Measurements from ENCODE around the gene SMAD3.
"Not testable (repeated sequence)": the region's sequence is repeated elsewhere in the genome, so short reads cannot be mapped to it uniquely, and the experiment has no call there.

The SMAD3 gene

DNA sequence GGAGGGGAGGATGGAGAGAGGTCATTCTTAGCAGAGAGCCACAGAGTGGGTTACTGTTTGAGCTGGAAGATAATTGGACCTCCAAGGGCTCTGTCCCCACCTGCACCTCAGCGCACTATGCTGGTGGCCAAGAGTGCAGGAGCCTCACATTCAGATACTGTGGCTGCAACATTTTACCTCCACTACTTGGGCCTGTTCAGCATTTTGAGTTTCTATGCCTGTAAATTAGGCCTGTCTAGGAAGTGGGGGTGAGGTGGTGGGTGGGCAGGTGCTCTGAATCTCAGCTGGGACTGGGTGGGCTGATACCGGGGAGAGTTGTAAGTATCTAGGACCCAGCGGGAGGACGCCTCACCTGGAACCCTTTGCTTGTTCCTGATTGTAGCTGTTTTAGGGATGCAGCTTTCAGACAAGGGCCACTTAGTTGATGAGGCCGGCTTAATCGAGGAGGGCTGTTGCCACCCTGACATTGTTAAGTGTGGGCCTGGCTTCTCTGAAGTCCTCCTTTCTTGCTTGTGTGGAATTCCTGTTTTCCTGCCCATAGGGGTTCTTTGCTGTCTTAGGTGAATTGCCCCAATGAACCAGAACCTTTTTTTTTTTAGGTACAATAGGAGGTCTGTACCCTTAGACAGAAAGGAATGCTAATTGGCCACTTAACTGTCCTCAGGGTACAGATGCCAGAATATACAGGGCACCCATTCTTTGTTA, 83.8 kb downstream of the SMAD3 start:
- no peak for DNase-seq

DNA sequence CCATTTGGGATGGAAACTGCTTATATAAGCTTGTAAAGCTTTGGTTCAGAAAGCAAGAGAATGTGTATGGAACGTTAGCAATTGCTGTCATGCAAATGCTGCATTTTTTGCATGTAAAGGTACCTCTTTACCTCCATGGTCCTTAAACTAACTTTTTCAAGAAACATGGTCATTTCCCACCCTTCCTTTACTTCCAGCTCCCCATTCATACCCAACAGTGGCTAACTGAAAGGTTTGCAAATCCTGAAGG, 84.3 kb downstream of the SMAD3 start:
- no peak for DNase-seq

- no peak for DNase-seq
Measured at GRCh38 chr15:67150023-67150860, 84.8 kb downstream of the SMAD3 start.

DNA sequence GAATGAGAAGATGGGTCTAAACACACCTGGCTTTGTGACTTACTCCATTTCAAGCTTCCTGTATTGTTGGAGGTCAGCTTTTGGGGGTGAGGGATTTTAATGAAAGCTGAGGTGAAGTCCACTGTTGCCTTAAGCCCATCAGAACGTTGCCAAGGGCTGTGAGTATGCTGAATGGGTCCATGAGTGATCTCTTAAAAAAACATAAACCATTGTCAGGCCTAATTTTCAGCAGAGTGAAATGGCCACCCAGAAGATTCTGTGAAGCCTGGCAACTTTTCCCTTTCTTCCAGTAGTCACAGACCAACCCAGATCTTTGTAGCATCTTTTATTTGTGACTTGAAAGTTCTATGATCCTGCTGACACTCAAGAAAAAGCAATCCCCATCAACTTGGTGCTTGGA, 87.0 kb downstream of the SMAD3 start:
- DNase-seq: no peak

DNA sequence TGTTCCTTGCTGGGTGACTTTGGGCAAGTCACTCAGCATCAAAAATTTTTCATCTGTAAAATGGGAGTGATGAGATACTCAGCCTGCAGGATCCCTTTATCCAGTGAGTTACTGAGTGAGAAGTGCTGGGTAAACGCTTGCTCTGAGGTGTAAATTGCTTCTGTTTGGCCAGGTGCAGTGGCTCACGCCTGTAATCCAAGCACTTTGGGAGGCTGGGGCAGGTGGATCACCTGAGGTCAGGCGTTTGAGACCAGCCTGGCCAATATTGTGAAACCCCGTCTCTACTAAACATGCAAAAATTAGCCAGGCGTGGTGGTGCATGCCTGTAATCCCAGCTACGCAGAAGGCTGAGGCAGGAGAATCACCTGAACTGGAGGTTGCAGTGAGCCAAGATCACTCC, 87.6 kb downstream of the SMAD3 start:
- DNase-seq: not testable (repeated sequence)

GRCh38 chr15:67154249-67154648, 88.8 kb downstream of the SMAD3 start:
- DNase-seq: no peak

- no peak for DNase-seq
Measured at GRCh38 chr15:67156426-67156825, 91.0 kb downstream of the SMAD3 start.

- DNase-seq: no peak
Measured at GRCh38 chr15:67156834-67157233, 91.4 kb downstream of the SMAD3 start.

DNA sequence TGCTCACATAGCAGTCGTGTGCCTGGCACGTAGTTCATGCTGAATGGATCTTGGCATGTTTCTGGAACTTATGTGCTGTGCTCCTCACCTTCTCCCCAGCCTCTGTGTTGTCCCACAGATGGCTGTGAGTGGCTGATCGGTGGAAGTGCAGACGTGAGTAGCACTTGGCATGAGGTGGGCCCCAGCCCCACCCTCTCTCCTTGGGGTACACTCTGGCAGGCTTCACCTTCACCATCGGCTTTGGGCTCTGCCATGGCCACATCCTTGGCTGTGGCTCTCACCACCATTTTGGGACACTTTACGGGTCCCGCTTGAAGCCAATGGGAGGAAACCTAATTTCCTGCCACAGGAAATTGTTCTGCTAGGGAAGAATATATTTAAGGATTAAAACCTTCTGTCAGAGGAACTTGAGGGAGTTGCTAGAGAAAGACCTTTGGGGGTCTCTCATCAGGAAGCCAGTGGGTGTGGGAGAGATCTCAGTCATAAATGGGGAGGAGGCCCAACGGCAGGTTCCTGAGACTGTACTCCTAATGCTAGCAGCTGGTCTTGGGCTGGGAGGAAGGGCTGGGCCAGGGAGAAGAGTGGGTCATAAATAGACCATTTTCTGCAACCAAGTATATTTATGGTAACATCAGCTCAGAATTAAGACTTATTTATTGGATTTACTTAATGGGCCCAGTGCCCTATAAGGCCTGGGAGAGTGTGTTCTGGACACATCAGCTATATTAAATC, 92.3 kb downstream of the SMAD3 start:
- DNase-seq: no peak

- DNase-seq: no peak
Measured at GRCh38 chr15:67158367-67158766, 93.0 kb downstream of the SMAD3 start.

DNA sequence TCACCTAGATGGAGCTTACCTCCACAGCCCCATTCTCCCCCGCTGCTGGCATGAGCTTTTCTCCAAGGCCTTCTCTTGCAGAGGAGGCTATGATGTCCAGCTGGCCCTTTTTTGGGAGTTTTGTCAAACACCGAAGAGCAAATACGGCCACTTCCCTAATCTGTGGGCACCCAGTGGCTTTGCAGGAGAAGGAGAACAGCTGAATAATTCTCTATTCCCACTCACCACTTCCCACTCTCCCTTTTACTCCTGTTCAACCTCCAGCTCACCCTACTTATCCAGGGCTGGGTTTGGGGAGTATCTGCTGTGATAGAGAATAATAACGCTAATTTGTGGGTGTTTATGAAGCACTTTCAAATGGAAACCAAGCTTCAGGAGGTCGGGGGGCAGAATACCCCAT, 96.0 kb downstream of the SMAD3 start:
- DNase-seq: no peak

- no peak for DNase-seq
Measured at GRCh38 chr15:67161881-67162280, 96.5 kb downstream of the SMAD3 start.

- DNase-seq: no peak
Measured at GRCh38 chr15:67163180-67163579, 97.8 kb downstream of the SMAD3 start.

DNA sequence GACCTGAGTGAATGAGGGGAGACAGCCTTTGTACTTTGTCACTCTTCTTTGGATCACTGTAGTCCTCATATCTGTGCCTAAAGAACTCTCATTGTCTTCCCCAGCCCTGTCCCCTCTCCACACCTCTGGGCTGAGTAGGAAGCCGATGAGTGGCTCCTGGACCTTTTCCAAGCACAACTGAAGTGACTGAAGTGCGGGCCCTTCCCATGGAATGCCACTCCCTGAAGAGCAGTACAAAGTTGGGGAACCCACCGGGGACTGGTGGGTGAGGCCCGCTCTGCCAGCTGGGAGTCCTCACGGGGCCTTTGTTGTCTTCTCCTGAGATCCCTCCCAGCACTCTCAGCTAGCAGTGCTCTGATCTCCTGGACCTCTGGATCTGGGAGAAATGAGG, 99.0 kb downstream of the SMAD3 start:
- DNase-seq: no peak

DNA sequence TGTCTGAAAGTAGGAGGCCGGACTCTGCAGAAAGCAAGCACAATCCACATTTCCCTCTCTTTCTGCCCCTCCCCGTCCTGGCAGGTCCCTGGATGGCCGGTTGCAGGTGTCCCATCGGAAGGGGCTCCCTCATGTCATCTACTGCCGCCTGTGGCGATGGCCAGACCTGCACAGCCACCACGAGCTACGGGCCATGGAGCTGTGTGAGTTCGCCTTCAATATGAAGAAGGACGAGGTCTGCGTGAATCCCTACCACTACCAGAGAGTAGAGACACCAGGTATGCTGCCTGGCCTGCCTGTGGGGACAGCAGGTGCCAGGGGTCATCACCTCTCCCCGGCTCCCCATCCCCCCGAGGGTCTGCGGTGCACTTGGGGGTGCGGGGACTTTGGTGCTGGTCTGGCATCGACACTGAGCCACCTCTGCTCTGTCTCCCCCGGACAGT, 99.4 kb downstream of the SMAD3 start:
- DNase-seq: no peak

GRCh38 chr15:67165254-67166253, 100.2 kb downstream of the SMAD3 start:
- DNase-seq: no peak

- DNase-seq: no peak
Measured at GRCh38 chr15:67166280-67167009, 101.0 kb downstream of the SMAD3 start.

DNA sequence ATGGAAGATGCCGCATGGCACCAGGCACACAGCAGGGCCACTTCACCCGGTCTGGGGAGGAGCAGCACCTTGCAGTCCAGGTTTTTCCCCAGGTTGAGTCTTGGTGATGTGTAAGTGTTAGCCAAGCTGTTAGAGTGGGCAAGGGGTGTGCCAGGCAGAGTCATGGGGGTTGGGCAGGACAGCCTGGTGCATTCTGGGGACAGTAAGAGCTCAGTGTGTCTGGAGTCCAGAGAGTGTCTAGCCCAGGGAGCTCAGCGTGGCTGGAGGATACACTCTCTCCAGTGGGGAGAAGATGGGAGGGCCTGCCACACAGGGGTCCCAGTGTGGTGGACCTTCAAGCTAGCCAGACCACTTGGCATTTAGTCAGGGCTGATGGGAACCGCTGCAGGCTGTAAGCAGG, 101.7 kb downstream of the SMAD3 start:
- DNase-seq: no peak

GRCh38 chr15:67168694-67169093, 103.3 kb downstream of the SMAD3 start:
- DNase-seq: no peak

DNA sequence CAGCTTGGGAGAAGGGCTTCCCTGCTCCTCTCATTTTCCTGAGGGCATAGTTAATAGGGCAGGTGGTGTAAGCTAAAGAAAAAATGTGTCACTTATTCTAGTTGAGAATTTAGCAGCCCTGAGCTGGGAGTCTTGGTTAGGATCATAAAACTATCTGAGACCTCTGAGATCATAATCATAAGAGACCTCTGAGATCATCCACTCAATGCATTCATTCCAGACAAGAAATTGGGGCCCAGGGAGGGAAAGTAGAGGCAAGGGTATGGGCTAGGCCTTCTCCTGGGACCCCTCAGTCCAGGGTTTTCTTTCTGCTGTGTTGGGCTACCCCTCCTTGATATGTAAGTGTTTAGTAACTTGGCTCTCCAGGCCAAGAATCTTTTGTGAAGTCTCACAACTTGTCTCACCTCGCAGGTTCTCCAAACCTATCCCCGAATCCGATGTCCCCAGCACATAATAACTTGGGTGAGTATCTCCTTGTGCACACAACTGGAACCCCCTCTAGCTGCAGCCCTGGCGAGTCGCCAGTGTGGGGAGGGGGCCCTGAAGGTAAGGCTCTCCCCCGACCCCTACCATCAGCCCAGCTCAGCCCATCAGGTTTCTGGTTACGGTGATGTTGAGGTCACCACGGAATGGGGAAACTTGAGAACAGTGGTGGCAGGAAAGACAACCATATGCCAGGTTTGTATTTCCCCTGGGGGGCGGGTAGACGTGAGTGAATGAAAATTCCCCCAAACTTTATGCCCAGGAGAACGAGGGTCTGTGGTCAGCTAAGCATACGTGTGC, 104.9 kb downstream of the SMAD3 start:
- no peak for DNase-seq

DNA sequence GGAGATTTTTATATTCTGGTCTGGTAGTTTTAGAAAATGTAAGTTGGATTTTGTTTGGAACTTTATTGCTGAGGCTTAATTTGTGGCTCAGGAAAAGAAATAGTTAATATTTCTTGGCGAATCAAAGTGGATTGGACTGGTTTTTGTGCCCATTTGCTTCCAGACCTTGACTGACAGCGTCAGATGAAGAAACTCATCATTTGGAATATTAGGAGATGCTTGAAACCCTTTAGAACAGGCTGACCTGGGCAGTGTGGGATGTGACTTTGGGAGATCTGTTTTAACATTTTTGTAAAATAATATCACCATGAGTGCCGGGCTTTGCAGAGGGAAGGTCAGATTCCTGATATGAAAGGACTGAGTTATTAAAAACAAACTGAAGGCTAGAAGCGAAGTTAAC, 106.1 kb downstream of the SMAD3 start:
- DNase-seq: no peak

All from activated T-cell treated with anti-CD3 and anti-CD28 coated beads for 4 hours (primary cell).